ENCODE results near the gene PRKX.
"Not testable (repeated sequence)": the region's sequence is repeated elsewhere in the genome, so short reads cannot be mapped to it uniquely, and the experiment has no call there.

PRKX gene

DNA sequence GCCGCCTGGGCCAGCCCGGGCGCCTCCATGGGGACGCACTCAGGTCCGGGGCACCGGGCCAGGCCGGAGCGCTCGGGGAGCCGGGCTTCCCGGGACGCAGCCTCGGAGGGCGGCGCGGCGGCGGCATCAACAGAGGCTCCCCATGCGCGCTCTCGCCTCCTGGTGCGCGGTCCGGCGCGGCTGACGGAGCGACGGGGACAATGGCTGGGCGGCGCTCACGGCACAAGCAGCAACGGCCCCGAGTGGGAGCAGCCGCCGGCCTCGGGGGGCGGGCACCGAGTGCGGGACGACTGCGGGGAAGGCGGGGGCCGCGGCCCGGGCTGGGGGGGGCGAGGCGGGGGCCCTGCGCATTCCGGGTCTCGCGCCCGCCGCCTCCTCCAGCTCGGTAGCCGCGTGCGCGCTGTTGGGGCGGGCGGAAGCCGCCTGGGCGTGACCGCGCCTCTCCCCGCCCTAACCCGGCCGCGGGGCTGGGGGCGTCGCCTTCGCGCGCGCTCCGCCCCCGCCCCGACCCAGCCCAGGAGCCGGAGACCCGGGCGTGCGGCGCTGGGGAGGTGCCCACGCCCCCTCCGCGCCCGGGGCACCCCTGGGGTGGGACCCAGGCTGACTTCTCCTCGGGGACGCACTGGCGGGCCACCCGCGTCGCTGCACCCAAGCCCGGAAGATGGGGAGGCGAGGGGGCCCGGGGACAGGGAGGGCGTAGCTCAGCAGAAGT, at the start of gene PRKX:
PRKX (minus strand) TSS at position 425 of the 712 bp plus-strand sequence; CDS start at position 29, 396 bp downstream.
- peak; percentile 34 for DNase-seq (ENCODE audit: low spot score)

DNA sequence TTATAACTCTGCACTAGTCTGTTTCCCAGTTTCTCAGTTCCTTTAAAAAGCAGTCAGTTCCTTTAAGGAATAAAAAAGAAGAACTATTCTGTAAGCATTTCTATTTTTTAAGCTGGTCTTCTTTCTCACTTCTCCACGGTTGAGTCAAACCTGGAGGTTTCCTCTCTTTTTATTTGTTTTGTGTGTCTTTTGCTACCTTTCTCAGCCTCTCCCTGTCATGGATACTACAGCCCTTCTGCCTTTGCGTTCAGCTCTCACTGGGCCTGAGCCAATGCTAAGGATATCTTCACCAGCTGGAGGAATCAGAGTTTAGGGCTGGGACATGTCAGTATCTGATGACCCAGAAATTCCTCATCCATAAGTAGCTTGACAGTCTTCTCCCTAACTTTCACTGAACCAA, 49.7 kb upstream of the PRKX start:
- DNase-seq (ENCODE audit: low spot score) = no peak

DNA sequence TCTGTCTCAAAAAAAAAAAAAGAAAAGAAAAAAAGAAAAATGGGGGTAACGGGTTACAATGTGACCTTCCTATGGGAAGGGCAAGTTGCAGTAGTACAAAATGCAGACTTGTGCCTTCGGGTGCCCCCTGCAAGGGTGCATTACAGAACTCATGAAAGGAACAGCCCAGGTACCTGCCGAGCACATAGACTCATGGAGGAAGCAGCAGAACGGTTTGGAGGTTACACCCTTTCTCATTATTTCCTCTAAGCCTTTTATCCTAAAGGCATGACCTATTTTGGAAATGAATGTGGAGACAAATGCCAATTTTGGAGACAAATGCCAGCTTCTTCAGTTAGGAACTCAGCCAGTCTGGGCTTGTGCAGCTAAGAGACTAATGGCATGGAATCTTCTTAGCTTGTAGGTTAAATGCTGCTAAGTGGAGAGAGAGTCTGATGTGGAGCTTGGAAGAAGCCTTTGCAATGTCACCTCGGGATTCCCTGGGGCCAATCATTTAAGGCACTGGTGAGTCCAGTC, 44.1 kb upstream of the PRKX start:
- DNase-seq (ENCODE audit: low spot score) = no peak

DNA sequence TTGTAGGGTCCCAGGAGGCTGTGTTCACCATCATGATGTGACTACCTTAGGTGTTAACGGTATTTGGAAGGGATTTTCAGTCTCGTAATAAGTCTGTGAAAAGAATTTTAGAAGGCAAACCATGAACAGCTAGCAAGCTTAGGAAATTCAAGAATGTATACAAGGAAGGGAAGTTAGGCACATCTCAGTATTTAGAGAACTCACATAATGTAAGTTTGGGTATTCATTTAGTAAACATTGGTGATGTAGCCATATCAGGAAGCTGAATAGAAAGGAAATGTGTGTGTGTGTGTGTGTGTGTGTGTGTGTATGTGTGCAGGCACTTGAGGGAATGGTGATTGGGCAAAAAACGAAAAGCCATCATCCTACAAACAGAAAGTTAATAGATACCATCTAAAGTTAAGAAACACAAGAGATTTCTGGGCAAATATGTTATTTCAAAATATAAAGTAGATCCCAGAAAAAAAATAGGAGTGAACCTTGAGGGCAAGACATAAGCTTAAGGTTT, 34.7 kb upstream of the PRKX start:
- no peak for DNase-seq (ENCODE audit: low spot score)

GRCh38 chrX:3743801-3744439, 30.5 kb upstream of the PRKX start:
- DNase-seq (ENCODE audit: low spot score) = no peak

DNA sequence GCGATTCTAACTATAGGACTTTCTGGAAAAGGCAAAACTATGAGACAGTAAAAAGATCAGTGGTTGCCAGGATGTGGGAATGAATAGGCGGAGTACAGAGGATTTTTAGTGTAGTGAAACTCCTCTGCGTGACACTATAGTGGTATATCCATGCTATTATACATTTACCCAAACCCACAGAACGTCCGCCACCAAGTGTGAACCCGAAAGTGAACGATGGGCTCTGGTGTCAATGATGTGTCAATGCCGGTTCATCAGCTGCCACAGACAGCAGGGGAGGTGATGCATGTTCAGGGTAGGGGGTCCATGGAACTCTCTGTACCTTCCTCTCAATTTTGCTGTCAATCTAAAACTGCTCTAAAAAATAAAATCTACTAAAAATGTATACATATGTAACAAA, 27.5 kb upstream of the PRKX start:
- not testable (repeated sequence) for DNase-seq (ENCODE audit: low spot score)

- DNase-seq (ENCODE audit: low spot score) = no peak
Observed at GRCh38 chrX:3738509-3738908, 25.1 kb upstream of the PRKX start.

DNA sequence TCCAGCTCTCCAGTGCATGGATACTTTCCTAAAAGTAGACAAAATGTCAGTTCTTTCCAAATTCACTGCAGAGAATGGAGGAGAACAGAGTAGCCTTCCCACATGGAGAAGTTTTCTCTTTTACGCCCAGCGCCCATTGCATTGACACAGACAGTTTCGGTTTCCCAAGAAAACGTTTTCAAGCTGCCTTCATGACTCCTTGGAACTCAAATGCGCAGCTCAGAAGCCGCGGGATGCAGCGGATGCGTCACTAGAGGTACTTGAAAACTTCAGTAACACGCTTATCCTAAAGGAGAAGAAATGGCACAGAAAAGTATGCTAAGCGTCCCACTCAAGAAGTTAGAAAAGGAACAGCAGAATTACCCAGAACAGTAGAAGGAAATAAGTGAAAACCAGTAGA, 23.1 kb upstream of the PRKX start:
- not testable (repeated sequence) for DNase-seq (ENCODE audit: low spot score)

GRCh38 chrX:3735891-3736290, 22.4 kb upstream of the PRKX start:
- DNase-seq (ENCODE audit: low spot score) = not testable (repeated sequence)

DNA sequence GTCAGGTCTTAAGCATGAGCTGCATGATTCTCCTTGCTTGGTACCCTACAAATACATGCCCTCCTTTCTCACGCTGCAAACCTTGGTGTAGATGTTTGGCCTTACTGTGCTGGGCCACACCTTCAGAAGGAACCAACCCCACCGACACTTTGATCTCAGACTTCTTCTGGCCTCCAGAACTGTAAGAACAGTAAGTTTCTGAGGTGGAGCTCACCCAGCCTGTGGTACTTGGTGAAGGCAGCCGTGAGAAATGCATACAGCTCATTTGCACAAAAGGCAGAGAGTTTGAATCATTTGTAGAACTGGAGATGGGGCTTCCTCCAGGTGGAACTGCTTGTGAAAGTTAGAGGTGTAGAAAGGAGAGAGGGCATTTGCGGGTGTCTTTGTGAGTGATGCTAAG, 21.0 kb upstream of the PRKX start:
- not testable (repeated sequence) for DNase-seq (ENCODE audit: low spot score)

DNA sequence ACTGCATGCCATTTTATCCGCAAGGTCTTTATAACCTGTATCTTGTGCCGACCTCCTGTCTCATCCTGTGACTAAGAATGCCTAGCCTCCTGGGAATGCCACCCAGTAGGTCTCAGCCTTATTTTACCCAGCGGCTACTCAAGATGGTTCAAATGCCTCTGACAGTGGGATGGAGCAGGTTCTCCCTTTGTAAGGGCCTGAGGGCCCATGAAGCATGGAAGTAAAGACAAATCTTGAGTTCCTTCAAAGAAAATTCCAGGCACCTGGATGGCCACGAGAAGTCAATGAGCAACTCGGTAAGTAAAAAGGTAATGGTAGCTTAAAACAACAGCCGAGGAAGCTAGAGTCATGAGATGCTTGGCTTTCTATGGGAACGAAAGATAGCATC, 19.6 kb upstream of the PRKX start:
- DNase-seq (ENCODE audit: low spot score) = no peak

DNA sequence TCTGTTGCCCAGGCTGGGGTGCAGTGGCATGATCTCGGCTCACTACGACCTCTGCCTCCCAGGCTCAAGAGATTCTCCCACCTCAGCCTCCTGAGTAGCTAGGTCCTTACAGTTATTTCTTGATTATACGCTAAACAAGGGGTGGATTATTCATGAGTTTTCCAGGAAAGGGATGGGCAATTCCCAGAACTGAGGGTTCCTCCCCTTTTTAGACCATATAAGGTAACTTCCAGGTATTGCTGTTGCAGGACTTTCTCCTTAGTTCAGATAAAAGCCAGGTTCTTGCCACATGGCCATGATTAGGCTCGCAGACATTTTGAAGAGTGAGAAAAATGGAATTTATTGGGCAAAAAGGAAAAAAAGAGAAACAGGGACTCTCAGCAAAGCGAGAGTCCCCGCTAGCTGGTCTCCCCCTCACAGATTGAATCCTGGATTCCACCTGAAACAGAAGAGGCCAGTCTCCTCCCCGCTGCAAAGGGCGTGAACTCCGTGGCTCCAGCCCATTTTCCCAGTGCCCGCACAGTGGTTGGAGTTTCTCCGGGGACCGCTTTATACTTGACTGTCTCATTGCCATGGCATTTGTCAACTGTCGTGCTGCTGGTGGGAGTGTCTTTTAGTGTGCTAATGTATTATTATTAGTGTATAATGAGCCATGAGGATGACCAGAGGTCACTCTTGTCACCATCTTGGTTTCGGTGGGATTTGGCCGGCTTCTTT, 19.0 kb upstream of the PRKX start:
- DNase-seq (ENCODE audit: low spot score) = not testable (repeated sequence)

DNA sequence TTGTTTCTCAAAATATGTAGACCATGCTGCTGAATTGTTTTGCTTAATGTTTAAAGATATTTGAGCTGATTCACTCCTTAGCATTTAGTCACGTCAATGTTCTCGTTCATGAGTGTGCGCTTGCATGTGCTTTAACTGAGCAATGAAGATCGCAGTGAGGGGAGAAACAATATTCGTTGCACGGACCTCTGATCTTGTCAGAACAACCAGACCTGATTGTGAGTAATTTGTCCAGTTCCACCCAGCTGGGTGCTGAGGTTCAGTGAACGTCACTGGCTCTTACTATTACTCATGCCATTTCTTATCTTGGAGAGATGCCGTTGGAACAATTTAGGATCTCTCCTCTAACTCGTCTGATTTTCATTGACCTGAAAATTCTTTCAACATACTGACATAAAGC, 15.0 kb upstream of the PRKX start:
- DNase-seq (ENCODE audit: low spot score) = no peak

DNA sequence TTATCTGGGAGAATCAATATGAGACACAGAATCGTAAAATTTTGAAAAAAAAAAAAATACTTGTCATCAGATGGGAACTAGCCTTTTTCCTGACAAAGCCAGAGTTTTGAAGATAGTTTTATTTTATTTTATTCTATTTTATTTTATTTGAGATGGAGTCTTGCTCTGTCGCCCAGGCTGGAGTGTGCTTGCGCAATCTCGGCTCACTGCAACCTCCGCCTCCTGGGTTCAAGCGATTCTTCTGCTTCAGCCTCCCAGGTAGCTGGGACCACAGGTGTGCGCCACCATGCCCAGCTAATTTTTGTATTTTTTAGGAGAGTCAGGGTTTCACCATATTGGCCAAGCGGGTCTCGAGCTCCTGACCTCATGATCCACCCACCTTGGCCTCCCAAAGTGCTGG, 10.0 kb upstream of the PRKX start:
- not testable (repeated sequence) for DNase-seq (ENCODE audit: low spot score)

GRCh38 chrX:3717742-3718420, 4.4 kb upstream of the PRKX start:
- no peak for DNase-seq (ENCODE audit: low spot score)

DNA sequence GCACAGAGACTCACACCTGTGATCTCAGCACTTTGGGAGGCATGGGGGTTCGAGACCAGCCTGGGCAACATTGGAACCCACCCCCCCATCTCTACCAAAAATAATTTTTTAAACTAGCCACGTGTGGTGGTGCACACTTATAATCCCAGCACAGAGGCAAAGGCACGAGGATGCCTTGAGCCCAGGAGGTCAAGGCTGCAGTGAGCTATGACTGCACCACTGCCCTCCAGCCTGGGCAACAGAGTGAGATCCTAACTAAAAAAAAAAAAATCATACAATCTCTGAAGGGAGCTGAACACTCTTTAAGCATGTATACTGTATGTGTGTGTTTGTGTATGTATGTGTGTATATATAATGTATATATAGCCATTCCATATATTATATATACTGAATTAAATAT, 2.5 kb upstream of the PRKX start:
- no peak for DNase-seq (ENCODE audit: low spot score)

DNA sequence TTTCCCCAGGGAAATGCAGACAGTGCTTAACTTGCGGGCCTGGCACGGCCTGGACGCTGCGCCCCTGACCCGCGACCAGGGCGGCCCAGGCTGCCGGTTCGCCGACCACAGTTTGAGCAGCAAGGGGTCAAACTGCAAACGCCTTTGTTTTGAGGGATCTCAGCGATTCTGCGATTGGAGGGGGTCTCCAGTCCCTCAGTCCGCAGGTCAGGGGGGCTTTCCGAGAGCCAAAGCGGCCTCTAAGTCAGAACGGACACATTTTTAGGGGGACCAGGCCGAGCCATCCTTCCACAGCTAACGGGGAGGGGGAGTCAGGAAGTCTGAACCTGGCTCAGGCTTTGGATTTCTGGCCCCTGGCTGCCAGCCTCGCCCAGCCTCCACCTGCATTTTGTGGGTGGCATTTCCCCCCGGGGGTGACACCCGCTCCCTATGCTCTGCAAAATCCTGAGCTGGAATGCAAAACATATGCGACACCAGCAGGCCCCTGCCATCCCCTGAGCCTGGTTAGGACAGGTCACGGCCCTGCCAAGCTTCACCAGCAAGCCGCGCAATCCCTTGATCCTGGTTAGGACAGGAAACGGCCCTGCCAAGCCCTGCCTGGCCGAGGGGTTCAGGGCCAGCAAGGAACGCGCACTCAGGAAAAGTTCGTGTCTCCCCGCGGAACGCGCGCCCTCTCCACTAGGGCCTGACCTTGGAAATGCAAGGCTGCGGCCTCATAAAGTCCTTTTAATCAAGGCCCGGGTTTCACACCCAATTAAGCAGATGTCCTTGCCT, 1.4 kb upstream of the PRKX start:
- DNase-seq (ENCODE audit: low spot score) = not testable (repeated sequence)

DNA sequence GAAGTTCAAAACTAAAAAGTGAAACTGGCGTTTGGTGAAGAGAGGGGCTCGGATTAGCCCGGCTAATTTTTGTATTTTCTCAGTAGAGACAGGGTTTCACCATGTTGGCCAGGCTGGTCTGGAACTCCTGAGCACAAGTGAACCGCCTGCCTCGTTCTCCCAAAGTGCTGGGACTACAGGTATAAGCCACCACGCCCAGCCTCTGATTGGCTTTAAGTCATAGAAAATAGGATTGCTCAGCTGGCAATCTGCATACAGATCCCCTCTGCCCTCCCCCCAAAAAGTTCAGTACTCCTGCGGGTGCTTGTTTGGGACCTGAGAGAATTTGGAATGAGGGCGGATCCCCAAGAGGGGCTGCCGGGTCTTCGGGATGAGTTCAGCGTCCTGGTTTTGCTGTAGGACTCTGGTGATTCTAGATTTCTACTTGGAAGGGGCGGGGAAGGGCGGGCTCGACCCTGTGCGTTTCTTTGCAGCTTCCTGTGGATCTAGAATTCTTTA, 537 bp upstream of the PRKX start:
- DNase-seq (ENCODE audit: low spot score) = no peak

DNA sequence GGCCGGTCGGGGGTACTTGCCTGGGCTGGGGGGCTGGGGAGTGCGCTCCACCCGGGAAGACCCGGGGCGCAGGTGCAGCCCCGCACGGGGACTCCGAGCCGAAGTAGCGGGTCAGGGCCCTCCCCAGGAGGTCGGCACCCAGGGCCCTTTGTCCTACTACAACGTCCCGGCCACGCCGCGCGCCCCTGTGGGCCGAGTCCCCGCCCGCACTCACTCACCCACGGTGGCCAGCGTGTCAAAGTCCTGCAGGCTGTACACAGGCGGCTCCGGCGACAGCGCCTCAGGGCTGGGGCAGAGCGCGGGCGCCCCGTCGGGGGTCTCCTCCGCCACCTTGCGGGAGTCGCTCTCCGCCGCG, 602 bp downstream of the PRKX start:
- DNase-seq (ENCODE audit: low spot score) = no peak

GRCh38 chrX:3712051-3712869, 1.2 kb downstream of the PRKX start:
- DNase-seq (ENCODE audit: low spot score) = no peak
